GM12878 (cell line): ENCODE results near the gene STRBP. TPM values are rescaled to one million over a fixed set of nuclear protein-coding genes. Genes with fewer than 3 reads are reported as not detected.

Source experiments
- ATAC-seq: fragments of 200-7000 bp; cut with Tn5 transposase; 3 replicates; pipeline ENCODE4 v1.9.1; 2020; ENCODE audit warnings: mild to moderate bottlenecking, moderate library complexity
- BruUV-seq: library from RNA; stranded (reverse); fragments of 400-500 nt; replicated peaks from 2 replicates; lab custom pipeline; 2021; lab: Mats Ljungman, UMichigan
- CTCF ChIA-PET: fragments of 300-600 bp; sonication (Branson Sonifier 250); formaldehyde crosslinking; extraction: SDS; loops from one replicate; lab custom pipeline; 2021; ENCODE audit warnings: inconsistent platforms; lab: Yijun Ruan, JAX
- POLR2A ChIA-PET: fragments of 350-600 bp; formaldehyde crosslinking; extraction: SDS; loops from one replicate; lab custom pipeline; 2021; ENCODE audit warnings: inconsistent platforms; lab: Charles Lee
- RAD21 ChIA-PET: fragments of 300-600 bp; sonication (Branson Sonifier 250); formaldehyde crosslinking; loops from one replicate; lab custom pipeline; 2023; ENCODE audit warnings: antibody characterized with exemption; ENCODE audit not compliant: unreplicated experiment; lab: Charles Lee
- SMC1A ChIA-PET: fragments of 300-600 bp; sonication (Branson Sonifier 250); formaldehyde crosslinking; loops from one replicate; lab custom pipeline; 2023; ENCODE audit not compliant: unreplicated experiment, uncharacterized antibody; lab: Charles Lee
- DNase-seq: peaks from one replicate; pipeline ENCODE4 v3.0.0-alpha.2; 2011; ENCODE audit warnings: low read depth, low spot score
- FAIRE-seq: peaks from 3 replicates; lab custom pipeline; 2011; peaks lifted over from hg19 to GRCh38; lab: Jason Lieb, UNC
- H2AFZ ChIP-seq: 2 replicates; pipeline ENCODE4 v1.6.0; 2011; ENCODE audit warnings: low read depth, low read length, control low read depth; ENCODE audit not compliant: control insufficient read depth
- H3K27ac ChIP-seq: 2 replicates; pipeline ENCODE4 v1.5.1; 2011; ENCODE audit warnings: control low read depth; ENCODE audit not compliant: control insufficient read depth, insufficient read depth
- H3K27me3 ChIP-seq, 2 experiments: replicated peaks in 1 of 2; 2 replicates each; pipeline versions ENCODE4 v1.6.0 to v1.6.1; 2011; ENCODE audit warnings: low read length in 1 of 2; ENCODE audit not compliant: control insufficient read depth in 2 of 2, insufficient read depth in 2 of 2
- H3K36me3 ChIP-seq, 2 experiments: 2 replicates each; pipeline ENCODE4 v1.5.1; 2011; ENCODE audit warnings: low read length in 1 of 2; ENCODE audit not compliant: control insufficient read depth in 2 of 2, insufficient read depth in 2 of 2
- H3K4me1 ChIP-seq: 2 replicates; pipeline ENCODE4 v1.6.1; 2011; ENCODE audit warnings: mild to moderate bottlenecking, low read length, moderate library complexity, mixed read lengths; ENCODE audit not compliant: control insufficient read depth, insufficient read depth
- H3K4me2 ChIP-seq: 2 replicates; pipeline ENCODE4 v1.6.0; 2011; ENCODE audit warnings: control low read depth; ENCODE audit not compliant: control insufficient read depth, insufficient read depth
- H3K4me3 ChIP-seq: fragments of 200-600 bp; sonication (generic); 2 replicates; pipeline ENCODE4 v1.5.1; 2016
- H3K79me2 ChIP-seq: 2 replicates; pipeline ENCODE4 v1.6.0; 2011; ENCODE audit warnings: low read length; ENCODE audit not compliant: control insufficient read depth, insufficient read depth
- H3K9ac ChIP-seq: 2 replicates; pipeline ENCODE4 v1.8.0; 2011; ENCODE audit warnings: low read length, control low read depth, mixed read lengths; ENCODE audit not compliant: control insufficient read depth, insufficient read depth
- H3K9me3 ChIP-seq: replicated peaks from 3 replicates; pipeline ENCODE4 v1.5.1; 2011; ENCODE audit warnings: mild to moderate bottlenecking, low read length; ENCODE audit not compliant: control insufficient read depth, insufficient read depth
- H4K20me1 ChIP-seq: 2 replicates; pipeline ENCODE4 v1.6.0; 2011; ENCODE audit not compliant: control insufficient read depth, insufficient read depth
- PBX3 ChIP-seq: IDR thresholded peaks from 2 replicates; pipeline ENCODE4 v1.6.1; 2011; ENCODE audit warnings: mild to moderate bottlenecking, low read depth, low read length, moderate library complexity; ENCODE audit not compliant: insufficient replicate concordance
- WGBS: methylation state at CpG from one replicate; pipeline ENCODE4 v1.1.6; 2016; ENCODE audit warnings: low lambda C conversion rate; ENCODE audit not compliant: insufficient replicate concordance, insufficient coverage; ENCODE audit errors: missing lambda C conversion rate; 5-methylcytosine and 5-hydroxymethylcytosine counted together
- in situ Hi-C: fragments of 300-500 bp; cut with MboI; formaldehyde crosslinking; loops from 9 replicates; pipeline ENCODE4 v1.14.3; 2018; ENCODE audit warnings: mixed read lengths
- intact Hi-C: fragments of 100-400 bp; cut with micrococcal nuclease; formaldehyde crosslinking; loops from one replicate; pipeline ENCODE4 v1.14.2; 2022; ENCODE audit not compliant: unreplicated experiment
- polyA plus RNA-seq, 11 experiments: library from polyadenylated mRNA; depleted of rRNA in 4 of 11; unstranded in 6 of 11; stranded (reverse) in 5 of 11; fragments of >200 nt; fragmentation: Nextera tagmentation in 4 of 11; fragmentation: Illumina TruSeq in 1 of 11; extraction: Ambion mirVana in 4 of 11; extraction: Trizol in 1 of 11; gene quantifications; 1 replicate in 1 of 11; 2 replicates in 10 of 11; pipeline versions ENCODE4 v1.2.1 to v1.2.3, GENCODE V29; 2011 to 2016; ENCODE audit warnings: inconsistent platforms in 2 of 11, missing spikeins in 2 of 11, low read depth in 1 of 11
- total RNA-seq, 4 experiments: library from RNA; depleted of rRNA in 3 of 4; stranded (reverse); fragments of >200 nt in 3 of 4; fragmentation: Illumina TruSeq in 1 of 4; extraction: Trizol in 1 of 4; gene quantifications; 2 replicates each; pipeline versions ENCODE4 v1.2.1 to v1.2.3, GENCODE V29; 2013 to 2021
- TF ChIP-seq, protein P1 (sequence below): fragments of 450-650 bp; IDR thresholded peaks from 2 replicates; pipeline ENCODE4 v1.6.1; 2017; ENCODE audit warnings: low read depth, mild to moderate bottlenecking, moderate library complexity

The STRBP gene
- total and polyA plus RNA-seq, 10 of the 15 experiments (the other 5 are each of a cell fraction or from before 2014, with no cell fraction given): 31.0 to 96.8 (median 71.4) TPM

GRCh38 chr9:123128591-123128990, 139.8 kb downstream of the STRBP start:
- no peak overlapping the region for H3K27ac ChIP-seq
- ATAC-seq (no peak), FAIRE-seq (no peak), DNase-seq (no peak)
- SMC1A ChIA-PET: interaction anchor here (0.8 to 1.1 kb wide), 2 partner anchors 27 to 97 kb away, joined by 3 read pairs; no protein-coding TSS in a partner anchor
- no peak overlapping the region for H3K4me3 ChIP-seq
- RAD21 ChIA-PET: interaction anchor here (0.5 to 1.1 kb wide), 2 partner anchors 97 to 278 kb away, joined by 3 read pairs; no protein-coding TSS in a partner anchor
- H2AFZ ChIP-seq: no peak overlapping the region
- in situ Hi-C loops: no loop called here
- no peaks in the 10 kb centered on the region for H3K4me1 ChIP-seq
- CTCF ChIA-PET: interaction anchor here (0.9 to 1.3 kb wide), 2 partner anchors 9 to 18 kb away, joined by 3 read pairs; no protein-coding TSS in a partner anchor
- H3K79me2 ChIP-seq: no peaks in the 10 kb centered on the region
- peaks cover 9 to 32% of the 10 kb centered on the region in 2 experiments for H3K36me3 ChIP-seq
- no peak overlapping the region for H3K4me2 ChIP-seq
- no peaks in the 10 kb centered on the region for H4K20me1 ChIP-seq
- intact Hi-C loops: no loop called here
- no peak overlapping the region for H3K9ac ChIP-seq
- H3K27me3 ChIP-seq: no peaks in the 10 kb centered on the region
- H3K9me3 ChIP-seq: no peaks in the 10 kb centered on the region
- no peak for TF ChIP-seq PBX3
- TF ChIP-seq, protein P1, sequence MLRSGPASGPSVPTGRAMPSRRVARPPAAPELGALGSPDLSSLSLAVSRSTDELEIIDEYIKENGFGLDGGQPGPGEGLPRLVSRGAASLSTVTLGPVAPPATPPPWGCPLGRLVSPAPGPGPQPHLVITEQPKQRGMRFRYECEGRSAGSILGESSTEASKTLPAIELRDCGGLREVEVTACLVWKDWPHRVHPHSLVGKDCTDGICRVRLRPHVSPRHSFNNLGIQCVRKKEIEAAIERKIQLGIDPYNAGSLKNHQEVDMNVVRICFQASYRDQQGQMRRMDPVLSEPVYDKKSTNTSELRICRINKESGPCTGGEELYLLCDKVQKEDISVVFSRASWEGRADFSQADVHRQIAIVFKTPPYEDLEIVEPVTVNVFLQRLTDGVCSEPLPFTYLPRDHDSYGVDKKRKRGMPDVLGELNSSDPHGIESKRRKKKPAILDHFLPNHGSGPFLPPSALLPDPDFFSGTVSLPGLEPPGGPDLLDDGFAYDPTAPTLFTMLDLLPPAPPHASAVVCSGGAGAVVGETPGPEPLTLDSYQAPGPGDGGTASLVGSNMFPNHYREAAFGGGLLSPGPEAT: no peak
- WGBS: 97% methylated on average over 4 of the region's 4 CpGs
- POLR2A ChIA-PET: no interaction called here
- BruUV-seq: no TSS peak
